ENCODE data around the gene ZNG1A.
"Not testable (repeated sequence)": the region's sequence is repeated elsewhere in the genome, so short reads cannot be mapped to it uniquely, and the experiment has no call there.

Gene ZNG1A

GRCh38 chr9:113468-114266 is 65.2 kb downstream of the ZNG1A start:
- H3K9me3 Mint-ChIP-seq; H3K36me3 Mint-ChIP-seq (ENCODE audit: low read depth); H3K27ac Mint-ChIP-seq; H3K4me1 Mint-ChIP-seq: not testable (repeated sequence)
- peak; percentile 59 for DNase-seq
- Mint-ChIP-seq H3K4me3 (peak overlapping the region; percentile 73), H3K27me3 (ENCODE audit: low read depth, poor library complexity) (peaks cover 88% of the 10 kb centered on the region)

GRCh38 chr9:112589-113467 is 66.0 kb downstream of the ZNG1A start:
- not testable (repeated sequence) for H3K4me1 Mint-ChIP-seq; H3K4me3 Mint-ChIP-seq; H3K9me3 Mint-ChIP-seq; H3K27ac Mint-ChIP-seq; DNase-seq; H3K36me3 Mint-ChIP-seq (ENCODE audit: low read depth)
- peaks cover 88% of the 10 kb centered on the region for H3K27me3 Mint-ChIP-seq (ENCODE audit: low read depth, poor library complexity)

GRCh38 chr9:110672-111071 is 68.2 kb downstream of the ZNG1A start:
- peaks cover 83% of the 10 kb centered on the region for H3K27me3 Mint-ChIP-seq (ENCODE audit: low read depth, poor library complexity)
- not testable (repeated sequence) for H3K4me1 Mint-ChIP-seq; DNase-seq; H3K9me3 Mint-ChIP-seq; H3K27ac Mint-ChIP-seq; H3K36me3 Mint-ChIP-seq (ENCODE audit: low read depth); H3K4me3 Mint-ChIP-seq

GRCh38 chr9:109540-109939 is 69.3 kb downstream of the ZNG1A start:
- peaks cover 78% of the 10 kb centered on the region for H3K27me3 Mint-ChIP-seq (ENCODE audit: low read depth, poor library complexity)
- not testable (repeated sequence) for H3K36me3 Mint-ChIP-seq (ENCODE audit: low read depth)

GRCh38 chr9:108742-109495 is 69.9 kb downstream of the ZNG1A start:
- H3K27me3 Mint-ChIP-seq (ENCODE audit: low read depth, poor library complexity) = peaks cover 78% of the 10 kb centered on the region
- not testable (repeated sequence) for DNase-seq; H3K9me3 Mint-ChIP-seq; H3K27ac Mint-ChIP-seq; H3K4me1 Mint-ChIP-seq; H3K4me3 Mint-ChIP-seq; H3K36me3 Mint-ChIP-seq (ENCODE audit: low read depth)

More at GRCh38 chr9:109540-109939, 69.3 kb downstream of the ZNG1A start:
- not testable (repeated sequence) for H3K27ac Mint-ChIP-seq, H3K9me3 Mint-ChIP-seq, DNase-seq, H3K4me1 Mint-ChIP-seq, H3K4me3 Mint-ChIP-seq

- not testable (repeated sequence) for H3K36me3 Mint-ChIP-seq (ENCODE audit: low read depth)
Observed at GRCh38 chr9:105991-106390, 72.9 kb downstream of the ZNG1A start.

GRCh38 chr9:100430-100829 is 78.4 kb downstream of the ZNG1A start:
- peaks cover 21% of the 10 kb centered on the region for H3K27me3 Mint-ChIP-seq (ENCODE audit: low read depth, poor library complexity)
- not testable (repeated sequence) for H3K4me1 Mint-ChIP-seq; H3K9me3 Mint-ChIP-seq; H3K4me3 Mint-ChIP-seq; H3K36me3 Mint-ChIP-seq (ENCODE audit: low read depth); DNase-seq; H3K27ac Mint-ChIP-seq

More at GRCh38 chr9:105991-106390, 72.9 kb downstream of the ZNG1A start:
- H3K9me3 Mint-ChIP-seq, H3K4me3 Mint-ChIP-seq, DNase-seq, H3K27ac Mint-ChIP-seq, H3K4me1 Mint-ChIP-seq: not testable (repeated sequence)
- H3K27me3 Mint-ChIP-seq (ENCODE audit: low read depth, poor library complexity) = peaks cover 67% of the 10 kb centered on the region

- not testable (repeated sequence) for H3K9me3 Mint-ChIP-seq; DNase-seq; H3K4me1 Mint-ChIP-seq; H3K27ac Mint-ChIP-seq; H3K36me3 Mint-ChIP-seq (ENCODE audit: low read depth); H3K4me3 Mint-ChIP-seq
- H3K27me3 Mint-ChIP-seq (ENCODE audit: low read depth, poor library complexity) = peaks cover 19% of the 10 kb centered on the region
Observed at GRCh38 chr9:99867-100266, 79.0 kb downstream of the ZNG1A start.

GRCh38 chr9:98775-99174 is 80.1 kb downstream of the ZNG1A start:
- not testable (repeated sequence) for H3K4me1 Mint-ChIP-seq; H3K9me3 Mint-ChIP-seq; H3K4me3 Mint-ChIP-seq; H3K27ac Mint-ChIP-seq; DNase-seq; H3K36me3 Mint-ChIP-seq (ENCODE audit: low read depth); H3K27me3 Mint-ChIP-seq (ENCODE audit: low read depth, poor library complexity)

- not testable (repeated sequence) for H3K4me3 Mint-ChIP-seq; H3K27ac Mint-ChIP-seq; H3K27me3 Mint-ChIP-seq (ENCODE audit: low read depth, poor library complexity); H3K36me3 Mint-ChIP-seq (ENCODE audit: low read depth); H3K9me3 Mint-ChIP-seq; H3K4me1 Mint-ChIP-seq; DNase-seq
Observed at GRCh38 chr9:94992-95391, 83.9 kb downstream of the ZNG1A start.

- not testable (repeated sequence) for H3K36me3 Mint-ChIP-seq (ENCODE audit: low read depth); H3K9me3 Mint-ChIP-seq; H3K27me3 Mint-ChIP-seq (ENCODE audit: low read depth, poor library complexity); H3K4me1 Mint-ChIP-seq; DNase-seq; H3K4me3 Mint-ChIP-seq; H3K27ac Mint-ChIP-seq
Observed at GRCh38 chr9:94323-94722, 84.5 kb downstream of the ZNG1A start.

- not testable (repeated sequence) for H3K27me3 Mint-ChIP-seq (ENCODE audit: low read depth, poor library complexity); H3K4me3 Mint-ChIP-seq; H3K9me3 Mint-ChIP-seq; DNase-seq; H3K4me1 Mint-ChIP-seq; H3K27ac Mint-ChIP-seq; H3K36me3 Mint-ChIP-seq (ENCODE audit: low read depth)
Observed at GRCh38 chr9:93909-94308, 84.9 kb downstream of the ZNG1A start.

GRCh38 chr9:90851-91250 is 88.0 kb downstream of the ZNG1A start:
- not testable (repeated sequence) for H3K4me1 Mint-ChIP-seq; H3K36me3 Mint-ChIP-seq (ENCODE audit: low read depth)

GRCh38 chr9:88396-89037 is 90.3 kb downstream of the ZNG1A start:
- not testable (repeated sequence) for DNase-seq; H3K27ac Mint-ChIP-seq; H3K9me3 Mint-ChIP-seq; H3K36me3 Mint-ChIP-seq (ENCODE audit: low read depth); H3K4me1 Mint-ChIP-seq; H3K4me3 Mint-ChIP-seq
- peaks cover 29% of the 10 kb centered on the region for H3K27me3 Mint-ChIP-seq (ENCODE audit: low read depth, poor library complexity)

More at GRCh38 chr9:90851-91250, 88.0 kb downstream of the ZNG1A start:
- not testable (repeated sequence) for H3K27ac Mint-ChIP-seq, H3K4me3 Mint-ChIP-seq, H3K9me3 Mint-ChIP-seq, DNase-seq
- H3K27me3 Mint-ChIP-seq (ENCODE audit: low read depth, poor library complexity) = peaks cover 24% of the 10 kb centered on the region
